ENCODE results near the gene GPX7.
A peak's percentile ranks its signal among the peaks of the same experiment; 100 is the strongest.

GPX7 gene

DNA sequence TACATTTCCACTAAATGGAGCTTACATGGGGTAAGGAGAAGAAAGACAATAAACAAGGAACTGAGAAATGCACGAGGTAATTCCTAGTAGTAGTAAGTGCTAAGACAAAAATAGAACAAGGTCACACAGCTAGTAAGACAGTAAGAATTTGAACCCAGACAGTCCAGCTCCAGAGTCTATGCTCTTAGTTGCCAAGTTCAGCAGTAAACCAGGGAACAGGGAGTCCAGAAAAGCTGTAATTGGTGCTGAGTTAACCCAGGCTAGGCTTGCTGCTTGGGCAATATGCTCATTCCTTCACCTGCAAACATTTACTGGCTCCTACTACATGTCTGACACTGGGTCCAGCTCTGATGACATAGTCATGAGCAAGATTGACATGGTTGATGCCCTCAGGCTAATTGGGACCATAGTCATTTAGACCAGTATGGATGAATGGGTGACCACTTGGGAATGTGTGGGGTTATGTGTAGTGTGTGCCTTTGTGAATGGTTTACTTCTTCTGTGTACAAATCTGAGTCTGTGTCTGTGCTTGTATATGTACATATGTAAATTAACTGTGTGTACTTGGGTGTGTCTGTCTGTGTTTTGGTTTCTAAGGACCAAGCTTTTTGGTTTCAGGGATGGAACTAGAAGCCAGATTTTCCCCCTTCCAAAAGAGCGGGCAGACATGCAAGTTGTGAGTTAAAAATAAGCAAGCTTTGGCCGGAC lies 2.0 kb downstream of the GPX7 start:
- Mint-ChIP-seq H3K4me1 (peaks cover 41% of the 10 kb centered on the region), H3K27ac (peak overlapping the region; percentile 86 to 99 (median 94)), H3K9me3 (no peaks in the 10 kb centered on the region), H3K4me3 (peak overlapping the region; percentile 79 to 93 (median 91)), H3K36me3 (ENCODE audit: low read depth) (peaks cover 37% of the 10 kb centered on the region), H3K27me3 (ENCODE audit: low read depth) (no peaks in the 10 kb centered on the region)
- TF ChIP-seq, protein P1, sequence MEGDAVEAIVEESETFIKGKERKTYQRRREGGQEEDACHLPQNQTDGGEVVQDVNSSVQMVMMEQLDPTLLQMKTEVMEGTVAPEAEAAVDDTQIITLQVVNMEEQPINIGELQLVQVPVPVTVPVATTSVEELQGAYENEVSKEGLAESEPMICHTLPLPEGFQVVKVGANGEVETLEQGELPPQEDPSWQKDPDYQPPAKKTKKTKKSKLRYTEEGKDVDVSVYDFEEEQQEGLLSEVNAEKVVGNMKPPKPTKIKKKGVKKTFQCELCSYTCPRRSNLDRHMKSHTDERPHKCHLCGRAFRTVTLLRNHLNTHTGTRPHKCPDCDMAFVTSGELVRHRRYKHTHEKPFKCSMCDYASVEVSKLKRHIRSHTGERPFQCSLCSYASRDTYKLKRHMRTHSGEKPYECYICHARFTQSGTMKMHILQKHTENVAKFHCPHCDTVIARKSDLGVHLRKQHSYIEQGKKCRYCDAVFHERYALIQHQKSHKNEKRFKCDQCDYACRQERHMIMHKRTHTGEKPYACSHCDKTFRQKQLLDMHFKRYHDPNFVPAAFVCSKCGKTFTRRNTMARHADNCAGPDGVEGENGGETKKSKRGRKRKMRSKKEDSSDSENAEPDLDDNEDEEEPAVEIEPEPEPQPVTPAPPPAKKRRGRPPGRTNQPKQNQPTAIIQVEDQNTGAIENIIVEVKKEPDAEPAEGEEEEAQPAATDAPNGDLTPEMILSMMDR (IDR thresholded peaks at IDR 0.05; ENCODE audit: unreplicated experiment in 3 of 3) = no peak

DNA sequence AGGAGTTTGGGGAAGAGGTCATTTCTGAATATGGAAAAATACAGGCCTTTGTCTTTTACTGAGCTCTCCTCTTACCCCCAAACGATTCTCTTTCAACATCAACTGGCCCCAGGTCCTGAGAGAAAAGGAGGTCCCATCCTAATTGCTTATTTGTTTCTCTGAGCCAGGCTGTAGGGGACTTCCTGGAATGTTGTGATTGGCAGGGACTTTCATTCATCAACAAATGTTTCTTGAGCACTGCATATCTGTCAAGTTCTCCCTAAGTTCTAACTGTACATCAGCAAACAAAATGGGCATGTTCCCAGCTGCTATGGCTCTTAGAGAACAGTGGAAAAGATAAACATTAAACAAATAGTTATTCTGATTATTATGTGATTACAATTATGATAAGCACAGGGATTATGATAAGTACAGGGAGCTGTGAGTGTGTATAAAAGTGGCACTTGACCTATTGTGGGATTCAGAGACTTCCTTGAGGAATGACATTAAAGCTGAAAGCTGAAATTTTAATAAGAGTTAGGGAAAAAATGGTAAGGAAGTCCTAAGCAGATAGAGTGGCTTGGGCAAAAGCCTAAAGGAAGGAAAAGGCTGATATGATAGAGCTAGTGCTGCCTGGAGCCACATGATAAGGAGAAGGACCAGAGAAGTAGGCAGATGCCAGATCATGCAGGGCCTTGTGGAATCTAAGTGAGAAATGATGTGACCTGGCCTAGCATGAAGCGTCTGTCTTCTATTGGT lies 11.6 kb downstream of the GPX7 start:
- H3K36me3 Mint-ChIP-seq (ENCODE audit: low read depth) = peaks cover 28% of the 10 kb centered on the region
- no peak overlapping the region for H3K4me3 Mint-ChIP-seq
- no peaks in the 10 kb centered on the region for H3K4me1 Mint-ChIP-seq
- TF ChIP-seq, protein P1 (IDR thresholded peaks at IDR 0.05; ENCODE audit: unreplicated experiment in 3 of 3) = no peak
- peak overlapping the region in 1 of 3 experiments; percentile 61 for H3K27ac Mint-ChIP-seq
- H3K9me3 Mint-ChIP-seq = no peaks in the 10 kb centered on the region
- H3K27me3 Mint-ChIP-seq (ENCODE audit: low read depth) = no peaks in the 10 kb centered on the region

DNA sequence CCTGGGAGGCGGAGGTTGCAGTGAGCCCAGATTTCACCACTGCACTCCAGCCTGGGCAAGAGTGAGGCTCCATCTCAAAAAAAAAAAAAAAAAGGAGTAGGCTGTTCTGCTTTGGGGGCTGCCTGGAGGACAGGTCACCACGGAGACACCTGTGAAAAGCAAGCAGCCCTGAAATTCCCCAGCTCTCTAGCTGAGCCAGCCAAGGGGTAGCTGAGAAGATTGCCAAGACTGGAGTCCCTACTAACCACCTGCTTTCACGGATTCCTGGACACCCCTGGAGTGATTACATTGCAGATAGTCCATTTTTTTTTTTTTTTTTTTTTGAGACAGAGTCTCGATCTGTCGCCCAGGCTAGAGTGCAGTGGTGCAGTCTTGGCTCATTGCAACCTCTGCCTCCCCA lies 12.5 kb downstream of the GPX7 start:
- no peak overlapping the region for H3K4me3 Mint-ChIP-seq
- no peak overlapping the region for H3K27ac Mint-ChIP-seq
- H3K27me3 Mint-ChIP-seq (ENCODE audit: low read depth) = no peaks in the 10 kb centered on the region
- H3K36me3 Mint-ChIP-seq (ENCODE audit: low read depth) = peaks cover 24% of the 10 kb centered on the region
- TF ChIP-seq, protein P1 (IDR thresholded peaks at IDR 0.05; ENCODE audit: unreplicated experiment in 3 of 3) = no peak
- no peaks in the 10 kb centered on the region for H3K9me3 Mint-ChIP-seq
- no peaks in the 10 kb centered on the region for H3K4me1 Mint-ChIP-seq

DNA sequence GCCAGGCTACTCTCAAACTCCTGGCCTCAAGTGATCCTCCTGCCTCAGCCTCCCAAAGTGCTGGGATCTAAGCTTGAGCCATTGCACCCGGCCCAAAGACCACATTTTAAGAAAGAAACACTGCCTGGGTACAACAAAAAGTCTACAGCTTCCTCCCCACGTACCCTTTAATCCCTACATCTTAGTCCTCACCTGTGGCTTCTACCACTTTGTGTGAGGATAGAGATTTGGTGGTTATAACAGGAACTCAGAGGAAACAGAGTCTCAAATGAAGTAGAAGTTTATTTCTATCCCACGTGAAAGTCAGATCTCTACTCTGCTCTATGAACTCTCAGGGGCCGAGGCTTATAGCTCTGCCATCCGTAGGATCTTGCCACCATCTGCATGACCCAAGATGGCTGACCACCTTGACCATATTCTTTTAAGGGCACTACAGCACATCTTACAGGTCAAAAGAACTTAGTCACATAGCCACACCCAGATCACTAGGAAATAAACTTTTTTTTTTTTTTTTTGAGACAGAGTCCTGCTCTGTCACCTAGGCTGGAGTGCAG lies 13.4 kb downstream of the GPX7 start:
- TF ChIP-seq, protein P1 (IDR thresholded peaks at IDR 0.05; ENCODE audit: unreplicated experiment in 3 of 3) = no peak
- Mint-ChIP-seq H3K27me3 (ENCODE audit: low read depth) (no peaks in the 10 kb centered on the region), H3K4me3 (no peak overlapping the region), H3K27ac (no peak overlapping the region), H3K36me3 (ENCODE audit: low read depth) (peaks cover 26% of the 10 kb centered on the region), H3K4me1 (no peaks in the 10 kb centered on the region), H3K9me3 (peaks cover 4% of the 10 kb centered on the region)

DNA sequence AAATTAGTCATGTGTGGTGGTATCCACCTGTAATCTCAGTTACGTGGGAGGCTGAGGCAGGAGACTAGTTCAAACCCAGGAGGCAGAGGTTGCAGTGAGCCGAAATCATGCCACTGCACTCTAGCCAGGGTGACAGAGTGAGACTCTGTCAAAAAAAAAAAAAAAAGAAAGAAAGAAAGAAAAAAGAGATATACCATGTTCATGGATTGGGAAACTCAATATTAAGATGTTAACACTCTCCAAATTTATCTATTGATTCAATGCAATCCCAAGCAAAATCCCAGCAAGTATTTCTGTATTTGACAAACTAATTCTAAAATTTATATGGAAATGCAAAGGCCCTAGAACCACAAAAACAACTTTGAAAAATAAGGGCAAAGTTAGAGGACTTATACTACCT lies 19.8 kb downstream of the GPX7 start:
- no peak overlapping the region for H3K27ac Mint-ChIP-seq
- peaks cover 26% of the 10 kb centered on the region for H3K36me3 Mint-ChIP-seq (ENCODE audit: low read depth)
- H3K4me3 Mint-ChIP-seq = no peak overlapping the region
- H3K27me3 Mint-ChIP-seq (ENCODE audit: low read depth) = no peaks in the 10 kb centered on the region
- H3K4me1 Mint-ChIP-seq = no peaks in the 10 kb centered on the region
- TF ChIP-seq, protein P1 (IDR thresholded peaks at IDR 0.05; ENCODE audit: unreplicated experiment in 3 of 3) = no peak
- peaks cover 14% of the 10 kb centered on the region for H3K9me3 Mint-ChIP-seq

Measured in nephron (organoid).